HEK293 (cell line): ENCODE measurements around the gene SNUPN.

Experiments
- MYNN ChIP-seq: fragments of 450-650 bp; formaldehyde crosslinking; IDR thresholded peaks from 2 replicates; pipeline ENCODE4 v1.5.1; 2016; ENCODE audit warnings: missing biosample characterization, missing genetic modification characterization, borderline replicate concordance
- OSR2 ChIP-seq: fragments of 450-650 bp; formaldehyde crosslinking; IDR thresholded peaks from 2 replicates; pipeline ENCODE4 v1.5.1; 2016; ENCODE audit warnings: missing biosample characterization, missing genetic modification characterization

DNA sequence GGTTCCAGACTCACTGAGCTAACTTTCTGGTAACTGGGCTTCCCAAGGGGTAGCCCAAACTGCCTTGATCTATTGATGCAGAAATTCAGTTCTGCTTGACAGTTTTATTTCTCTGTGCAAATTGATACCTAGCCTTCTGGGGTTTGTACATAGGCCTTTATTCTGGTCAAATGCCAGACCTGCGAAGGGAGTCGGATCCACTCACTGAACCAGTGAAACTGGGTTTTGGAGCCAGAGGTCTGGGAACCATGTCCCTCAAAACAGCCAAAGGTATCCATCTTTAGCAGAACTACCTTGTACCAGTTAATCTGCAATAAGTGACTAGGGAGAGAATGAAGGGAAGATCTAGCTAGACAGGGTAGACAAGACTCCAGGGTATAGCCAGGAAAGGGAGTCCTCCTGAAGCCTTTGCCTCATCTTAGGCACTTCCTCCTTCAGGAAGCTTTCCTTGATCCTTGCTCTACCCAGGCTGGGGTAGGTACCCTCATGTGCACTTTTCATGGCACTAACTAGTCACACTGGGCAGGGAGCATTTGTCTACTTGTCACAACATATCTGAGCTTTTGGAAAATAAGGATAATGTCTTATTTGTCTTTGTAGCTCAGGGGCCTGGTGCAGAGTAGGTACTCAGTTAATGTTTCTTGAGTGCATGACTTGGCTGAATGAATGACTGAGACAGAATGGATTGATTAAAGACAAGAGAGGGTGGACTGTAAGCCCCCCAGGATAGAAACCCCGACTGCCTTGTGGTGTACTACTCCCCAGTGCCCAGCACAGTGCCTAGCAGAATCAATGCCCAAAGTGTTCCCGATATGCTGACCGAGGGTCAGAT, 20.8 kb upstream of the SNUPN start:
- no peak for TF ChIP-seq MYNN (tag by site-specific recombination)
- no peak for TF ChIP-seq OSR2 (tag by site-specific recombination)
